Testis (tissue), 3 donors: ENCODE data around the gene NFIB. TPM values are rescaled to one million over a fixed set of nuclear protein-coding genes. Genes with fewer than 3 reads are reported as not detected.

Source experiments
- DNase-seq: peaks from one replicate; pipeline ENCODE4 v3.0.0-alpha.2; 2019
- H3K27ac ChIP-seq, 2 donors: fragments of 200-600 bp; sonication (generic); one replicate each; pipeline ENCODE4 v1.5.1; 2019
- H3K27me3 ChIP-seq: fragments of 200-600 bp; sonication (generic); one replicate; pipeline ENCODE4 v1.5.1; 2019
- H3K36me3 ChIP-seq: fragments of 200-600 bp; sonication (generic); one replicate; pipeline ENCODE4 v1.5.1; 2017; ENCODE audit warnings: low read depth; ENCODE audit errors: missing control alignments
- H3K4me1 ChIP-seq: fragments of 200-600 bp; sonication (generic); one replicate; pipeline ENCODE4 v1.5.1; 2019
- H3K4me3 ChIP-seq, 2 donors: fragments of 200-600 bp; sonication (generic); one replicate each; pipeline ENCODE4 v1.5.1; 2017 to 2019
- H3K9me3 ChIP-seq: fragments of 200-600 bp; sonication (generic); one replicate; pipeline ENCODE4 v1.5.1; 2017
- POLR2A ChIP-seq: fragments of 450-650 bp; IDR thresholded peaks from one replicate; pipeline ENCODE4 v1.6.1; 2017; ENCODE audit warnings: antibody characterized with exemption, mild to moderate bottlenecking, moderate library complexity
- WGBS, 2 donors: methylation state at CpG; one replicate each; pipeline ENCODE4 v1.1.5; 2018; 5-methylcytosine and 5-hydroxymethylcytosine counted together
- intact Hi-C: fragments of 100-400 bp; cut with DNase I; formaldehyde crosslinking; loops from one replicate; pipeline ENCODE4 v1.15.1; 2023; ENCODE audit warnings: low total_unique reads
- polyA plus RNA-seq: library from polyadenylated mRNA; stranded (reverse); fragments of 350-450 nt; fragmentation: Illumina TruSeq; extraction: RNeasy Lipid Tissue Mini Kit (QIAGEN cat#74804); gene quantifications from one replicate; pipeline ENCODE4 v1.2.3, GENCODE V29; 2014; ENCODE audit warnings: low read depth, low replicate concordance; ENCODE audit not compliant: insufficient read depth
- total RNA-seq, 2 donors: library from RNA; depleted of rRNA; stranded (reverse); fragments of >200 nt; gene quantifications; one replicate each; pipeline ENCODE4 v1.2.3, GENCODE V29; 2016
- TF ChIP-seq, protein P1 (sequence below), 3 experiments: fragments of 450-650 bp in 2 of 3; fragments of 200-600 bp in 1 of 3; sonication (generic) in 1 of 3; IDR thresholded peaks; one replicate each; pipeline ENCODE4 v1.5.1; 2016 to 2019; ENCODE audit warnings: antibody characterized with exemption in 3 of 3, mild to moderate bottlenecking in 2 of 3, moderate library complexity in 1 of 3

NFIB gene
- total and polyA plus RNA-seq, 3 donors from 2014 or later = 8.4 to 34.7 (median 23.1) TPM

DNA sequence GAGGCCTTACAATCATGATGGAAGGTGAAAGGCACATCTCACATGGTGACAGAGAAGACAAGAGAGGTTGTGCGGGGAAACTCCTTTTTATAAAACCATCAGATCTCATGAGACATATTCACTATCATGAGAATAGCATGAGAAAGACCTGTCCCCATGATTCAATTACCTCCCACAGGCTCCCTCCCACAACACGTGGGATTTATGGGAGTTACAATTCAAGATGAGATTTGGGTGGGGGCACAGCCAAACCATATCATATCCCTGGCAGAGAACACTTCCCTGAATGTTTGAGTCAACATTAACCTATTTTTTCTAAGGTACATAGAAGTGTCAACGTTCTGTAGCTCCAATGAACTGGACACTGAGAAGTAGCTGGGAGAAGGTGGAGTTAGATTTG is 280.9 kb downstream of the NFIB start:
- no peak overlapping the region for H3K27ac ChIP-seq
- 72 to 88% methylated on average over 3 of the region's 3 CpGs for WGBS, 2 donors
- H3K36me3 ChIP-seq = no peaks in the 10 kb centered on the region
- intact Hi-C loops = no loop called here
- no peaks in the 10 kb centered on the region for H3K9me3 ChIP-seq
- no peak for DNase-seq
- TF ChIP-seq POLR2A = no peak
- TF ChIP-seq, protein P1, sequence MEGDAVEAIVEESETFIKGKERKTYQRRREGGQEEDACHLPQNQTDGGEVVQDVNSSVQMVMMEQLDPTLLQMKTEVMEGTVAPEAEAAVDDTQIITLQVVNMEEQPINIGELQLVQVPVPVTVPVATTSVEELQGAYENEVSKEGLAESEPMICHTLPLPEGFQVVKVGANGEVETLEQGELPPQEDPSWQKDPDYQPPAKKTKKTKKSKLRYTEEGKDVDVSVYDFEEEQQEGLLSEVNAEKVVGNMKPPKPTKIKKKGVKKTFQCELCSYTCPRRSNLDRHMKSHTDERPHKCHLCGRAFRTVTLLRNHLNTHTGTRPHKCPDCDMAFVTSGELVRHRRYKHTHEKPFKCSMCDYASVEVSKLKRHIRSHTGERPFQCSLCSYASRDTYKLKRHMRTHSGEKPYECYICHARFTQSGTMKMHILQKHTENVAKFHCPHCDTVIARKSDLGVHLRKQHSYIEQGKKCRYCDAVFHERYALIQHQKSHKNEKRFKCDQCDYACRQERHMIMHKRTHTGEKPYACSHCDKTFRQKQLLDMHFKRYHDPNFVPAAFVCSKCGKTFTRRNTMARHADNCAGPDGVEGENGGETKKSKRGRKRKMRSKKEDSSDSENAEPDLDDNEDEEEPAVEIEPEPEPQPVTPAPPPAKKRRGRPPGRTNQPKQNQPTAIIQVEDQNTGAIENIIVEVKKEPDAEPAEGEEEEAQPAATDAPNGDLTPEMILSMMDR (IDR thresholded peaks at IDR 0.05) = no peak
- H3K4me3 ChIP-seq = no peak overlapping the region
- H3K27me3 ChIP-seq = no peaks in the 10 kb centered on the region
- peaks cover 5% of the 10 kb centered on the region for H3K4me1 ChIP-seq
